HepG2 (cell line): ENCODE results near the gene ALOXE3. TPM values are rescaled to one million over a fixed set of nuclear protein-coding genes. Genes with fewer than 3 reads are reported as not detected.

Experiments
- DNMT1 ChIP-seq: sonication (generic); formaldehyde crosslinking; IDR thresholded peaks from 2 replicates; pipeline ENCODE4 v1.5.1; 2020; ENCODE audit warnings: mild to moderate bottlenecking, missing genetic modification reagents
- ELF3 ChIP-seq: IDR thresholded peaks from 2 replicates; pipeline ENCODE4 v1.6.1; 2016; ENCODE audit warnings: missing genetic modification reagents, missing compliant biosample characterization
- ETV6 ChIP-seq: sonication (generic); formaldehyde crosslinking; conservative IDR thresholded peaks from 2 replicates; pipeline ENCODE4 v1.4.0; 2020; ENCODE audit warnings: missing genetic modification reagents
- FOXO1 ChIP-seq: sonication (generic); formaldehyde crosslinking; IDR thresholded peaks from 2 replicates; pipeline ENCODE4 v1.4.0; 2020; ENCODE audit warnings: missing genetic modification reagents
- GLMP ChIP-seq: sonication (generic); formaldehyde crosslinking; IDR thresholded peaks from 2 replicates; pipeline ENCODE4 v1.9.0; 2021; ENCODE audit warnings: missing genetic modification reagents, mild to moderate bottlenecking, borderline replicate concordance
- GPN1 ChIP-seq: sonication (generic); formaldehyde crosslinking; IDR thresholded peaks from 2 replicates; pipeline ENCODE4 v1.5.1; 2020; ENCODE audit warnings: missing genetic modification reagents, borderline replicate concordance
- ISX ChIP-seq: sonication (generic); formaldehyde crosslinking; conservative IDR thresholded peaks from 2 replicates; pipeline ENCODE4 v1.5.0; 2020; ENCODE audit warnings: missing genetic modification reagents
- KDM3A ChIP-seq: IDR thresholded peaks from 2 replicates; pipeline ENCODE4 v1.6.1; 2018; ENCODE audit warnings: low read depth, missing compliant biosample characterization
- KMT2A ChIP-seq: sonication (generic); formaldehyde crosslinking; IDR thresholded peaks from 2 replicates; pipeline ENCODE4 v1.4.0; 2020; ENCODE audit warnings: missing genetic modification reagents
- LCORL ChIP-seq, 2 experiments: fragments of 450-650 bp in 1 of 2; sonication (generic) in 1 of 2; formaldehyde crosslinking in 1 of 2; IDR thresholded peaks; 2 replicates each; pipeline versions ENCODE4 v1.5.0 to v1.6.1; 2017 to 2020; ENCODE audit warnings: antibody characterized with exemption in 1 of 2, missing genetic modification reagents in 1 of 2
- ONECUT2 ChIP-seq: sonication (generic); formaldehyde crosslinking; IDR thresholded peaks from 2 replicates; pipeline ENCODE4 v1.4.0; 2020; ENCODE audit warnings: missing genetic modification reagents
- RELA ChIP-seq: sonication (generic); formaldehyde crosslinking; IDR thresholded peaks from 2 replicates; pipeline ENCODE4 v1.4.0; 2020; ENCODE audit warnings: missing genetic modification reagents
- RNF2 ChIP-seq: fragments of 450-650 bp; conservative IDR thresholded peaks from 2 replicates; pipeline ENCODE4 v1.6.1; 2016; ENCODE audit warnings: low read depth
- RXRA ChIP-seq: sonication (generic); formaldehyde crosslinking; IDR thresholded peaks from 2 replicates; pipeline ENCODE4 v1.5.1; 2020; ENCODE audit warnings: missing genetic modification reagents
- SALL1 ChIP-seq: sonication (generic); formaldehyde crosslinking; IDR thresholded peaks from 2 replicates; pipeline ENCODE4 v1.8.0; 2022; ENCODE audit warnings: mild to moderate bottlenecking, missing genetic modification reagents
- SNAPC5 ChIP-seq: sonication (generic); formaldehyde crosslinking; IDR thresholded peaks from 2 replicates; pipeline ENCODE4 v1.8.1; 2023; ENCODE audit warnings: mild to moderate bottlenecking, missing genetic modification reagents, borderline replicate concordance
- TFDP1 ChIP-seq: IDR thresholded peaks from 2 replicates; pipeline ENCODE4 v1.6.1; 2016; ENCODE audit warnings: missing compliant biosample characterization, missing genetic modification reagents, borderline replicate concordance
- THYN1 ChIP-seq: sonication (generic); formaldehyde crosslinking; IDR thresholded peaks from 2 replicates; pipeline ENCODE4 v1.8.1; 2023; ENCODE audit warnings: low read depth, mild to moderate bottlenecking, moderate library complexity, missing genetic modification reagents, borderline replicate concordance
- TRAFD1 ChIP-seq: sonication (generic); formaldehyde crosslinking; IDR thresholded peaks from 2 replicates; pipeline ENCODE4 v1.5.1; 2020; ENCODE audit warnings: missing genetic modification reagents, mild to moderate bottlenecking, borderline replicate concordance
- ZNF224 ChIP-seq: sonication (generic); formaldehyde crosslinking; IDR thresholded peaks from 2 replicates; pipeline ENCODE4 v1.5.0; 2020; ENCODE audit warnings: mild to moderate bottlenecking, missing genetic modification reagents
- ZNF33B ChIP-seq: sonication (generic); formaldehyde crosslinking; IDR thresholded peaks from 2 replicates; pipeline ENCODE4 v1.5.1; 2020; ENCODE audit warnings: mild to moderate bottlenecking, missing genetic modification reagents
- ZNF564 ChIP-seq: sonication (generic); formaldehyde crosslinking; IDR thresholded peaks from 2 replicates; pipeline ENCODE4 v1.8.1; 2023; ENCODE audit warnings: mild to moderate bottlenecking, missing genetic modification reagents
- ZNF800 ChIP-seq: sonication (generic); formaldehyde crosslinking; IDR thresholded peaks from 2 replicates; pipeline ENCODE4 v1.4.0; 2020; ENCODE audit warnings: missing genetic modification reagents
- polyA plus RNA-seq, 8 experiments: library from polyadenylated mRNA; depleted of rRNA in 3 of 8; stranded (reverse) in 7 of 8; unstranded in 1 of 8; fragments of >200 nt; fragmentation: Illumina TruSeq in 4 of 8; extraction: Trizol in 4 of 8; gene quantifications; 2 replicates each; pipeline versions ENCODE4 v1.2.1 to v1.2.3, GENCODE V29; 2011 to 2016; ENCODE audit warnings: low read depth in 4 of 8, missing spikeins in 1 of 8, mixed read lengths in 1 of 8; ENCODE audit not compliant: insufficient read depth in 1 of 8
- total RNA-seq, 5 experiments: library from RNA; depleted of rRNA; stranded (reverse); fragments of >200 nt; fragmentation: Illumina TruSeq; extraction: Trizol; gene quantifications; 2 replicates each; pipeline ENCODE4 v1.2.3, GENCODE V29; 2016; ENCODE audit warnings: low read depth in 1 of 5
- TF ChIP-seq, protein P1 (sequence below): sonication (generic); formaldehyde crosslinking; IDR thresholded peaks from 2 replicates; pipeline ENCODE4 v1.5.0; 2020; ENCODE audit warnings: missing genetic modification reagents

The ALOXE3 gene
- total and polyA plus RNA-seq, 2 of the 13 experiments (the other 11 are each of a cell fraction or from before 2014, with no cell fraction given), result 0.07 TPM; not detected in 1

DNA sequence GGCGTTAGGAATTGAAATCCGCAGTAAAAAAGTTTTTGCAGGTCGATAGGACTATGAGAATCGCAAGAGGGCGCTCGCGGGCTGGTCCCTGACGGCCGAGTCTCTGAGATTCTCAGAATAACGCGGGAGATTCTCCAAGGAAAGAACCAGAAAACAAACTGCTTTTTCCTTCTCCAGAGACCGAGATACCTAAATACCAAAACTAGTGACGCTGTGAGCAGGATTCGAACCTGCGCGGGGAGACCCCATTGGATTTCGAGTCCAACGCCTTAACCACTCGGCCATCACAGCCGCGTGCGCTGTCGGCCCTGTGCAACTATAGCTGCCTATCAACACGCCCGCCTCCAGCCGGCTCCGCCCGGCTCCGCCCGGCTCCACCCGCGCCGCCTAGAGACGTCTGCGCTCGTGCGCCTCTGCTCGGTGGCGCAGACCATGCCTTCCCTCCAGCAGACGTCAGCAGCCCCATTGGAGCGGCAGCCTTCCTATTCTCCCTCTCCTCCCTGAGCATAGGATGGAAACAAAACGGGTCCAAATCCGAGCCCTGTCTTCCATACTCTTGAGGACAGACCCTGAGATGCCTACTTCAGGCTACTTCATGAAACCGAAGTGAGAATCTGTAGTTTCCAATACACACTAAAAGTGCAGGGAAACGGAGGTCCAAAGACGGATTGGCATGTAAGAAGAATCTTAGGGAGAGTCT is 20.5 kb upstream of the ALOXE3 start (continued):
- TF ChIP-seq ELF3 (CRISPR knock-in tag) (peak; percentile 79), SNAPC5 (no peak), THYN1 (CRISPR knock-in tag) (no peak), ZNF224 (CRISPR knock-in tag) (peak; percentile 97), ISX (CRISPR knock-in tag) (no peak), GPN1 (CRISPR knock-in tag) (no peak), ONECUT2 (CRISPR knock-in tag) (peak; percentile 47; the same call in 1 of the 2 replicates), GLMP (CRISPR knock-in tag) (no peak), FOXO1 (CRISPR knock-in tag) (peak; percentile 25; the same call in 1 of the 2 replicates), LCORL (IDR thresholded peaks at IDR 0.05) (no peak), LCORL (CRISPR knock-in tag; IDR thresholded peaks at IDR 0.05) (peak; percentile 68; the same call in 1 of the 2 replicates), KDM3A (CRISPR knock-in tag) (no peak), ETV6 (CRISPR knock-in tag) (no peak), TRAFD1 (CRISPR knock-in tag) (no peak), ZNF564 (peak; percentile 64; the same call in 1 of the 2 replicates), ZNF33B (CRISPR knock-in tag) (no peak), RELA (peak; percentile 66; the same call in 1 of the 2 replicates), RNF2 (no peak; the same call in 1 of the 2 replicates), ZNF800 (CRISPR knock-in tag) (peak; percentile 88; the same call in 1 of the 2 replicates), KMT2A (CRISPR knock-in tag) (no peak), TFDP1 (CRISPR knock-in tag) (peak; percentile 82; the same call in 1 of the 2 replicates), SALL1 (CRISPR knock-in tag) (peak; percentile 76), DNMT1 (CRISPR knock-in tag) (no peak), RXRA (CRISPR knock-in tag) (peak; percentile 65)
- TF ChIP-seq, protein P1, sequence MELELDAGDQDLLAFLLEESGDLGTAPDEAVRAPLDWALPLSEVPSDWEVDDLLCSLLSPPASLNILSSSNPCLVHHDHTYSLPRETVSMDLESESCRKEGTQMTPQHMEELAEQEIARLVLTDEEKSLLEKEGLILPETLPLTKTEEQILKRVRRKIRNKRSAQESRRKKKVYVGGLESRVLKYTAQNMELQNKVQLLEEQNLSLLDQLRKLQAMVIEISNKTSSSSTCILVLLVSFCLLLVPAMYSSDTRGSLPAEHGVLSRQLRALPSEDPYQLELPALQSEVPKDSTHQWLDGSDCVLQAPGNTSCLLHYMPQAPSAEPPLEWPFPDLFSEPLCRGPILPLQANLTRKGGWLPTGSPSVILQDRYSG (CRISPR knock-in tag), result no peak; the same call in 1 of the 2 replicates
